ENCODE measurements around the gene RAD51B.

The RAD51B gene

DNA sequence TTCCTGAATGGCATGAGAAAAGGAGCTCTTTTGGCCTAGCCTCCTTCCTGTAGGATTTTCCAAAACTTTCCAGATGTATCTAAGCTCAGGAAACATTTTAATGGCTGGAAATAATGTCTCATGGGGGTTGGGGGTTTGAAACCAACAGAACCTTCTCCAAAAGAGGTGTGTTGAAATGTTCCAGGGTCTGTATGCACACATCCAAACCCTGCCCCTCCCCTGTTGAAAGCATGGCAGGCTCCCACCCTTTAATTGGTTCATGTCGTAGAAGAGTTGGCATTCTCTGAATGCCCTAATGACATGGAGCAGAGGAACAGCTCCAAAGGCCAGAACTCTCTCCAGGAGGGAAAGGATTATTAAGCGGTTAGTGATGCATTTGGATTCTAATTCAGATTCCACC is 620.1 kb downstream of the RAD51B start:
- no peak for DNase-seq (ENCODE audit: low read depth)
- TF ChIP-seq CTCF (IDR thresholded peaks at IDR 0.05; ENCODE audit: insufficient read depth, low read depth, low read length, missing control alignments) = no peak
- no peak overlapping the region for H3K4me3 ChIP-seq (ENCODE audit: low read depth, low read length)

- TF ChIP-seq CTCF (IDR thresholded peaks at IDR 0.05; ENCODE audit: insufficient read depth, low read depth, low read length, missing control alignments) = no peak
- no peak for DNase-seq (ENCODE audit: low read depth)
- H3K4me3 ChIP-seq (ENCODE audit: low read depth, low read length) = no peak overlapping the region
These were observed 621.2 kb downstream of the RAD51B start for GRCh38 chr14:68440820-68441219.

- no peak for DNase-seq (ENCODE audit: low read depth)
- no peak for TF ChIP-seq CTCF (IDR thresholded peaks at IDR 0.05; ENCODE audit: insufficient read depth, low read depth, low read length, missing control alignments)
- H3K4me3 ChIP-seq (ENCODE audit: low read depth, low read length) = no peak overlapping the region
These were observed 622.0 kb downstream of the RAD51B start for GRCh38 chr14:68441542-68441941.

DNA sequence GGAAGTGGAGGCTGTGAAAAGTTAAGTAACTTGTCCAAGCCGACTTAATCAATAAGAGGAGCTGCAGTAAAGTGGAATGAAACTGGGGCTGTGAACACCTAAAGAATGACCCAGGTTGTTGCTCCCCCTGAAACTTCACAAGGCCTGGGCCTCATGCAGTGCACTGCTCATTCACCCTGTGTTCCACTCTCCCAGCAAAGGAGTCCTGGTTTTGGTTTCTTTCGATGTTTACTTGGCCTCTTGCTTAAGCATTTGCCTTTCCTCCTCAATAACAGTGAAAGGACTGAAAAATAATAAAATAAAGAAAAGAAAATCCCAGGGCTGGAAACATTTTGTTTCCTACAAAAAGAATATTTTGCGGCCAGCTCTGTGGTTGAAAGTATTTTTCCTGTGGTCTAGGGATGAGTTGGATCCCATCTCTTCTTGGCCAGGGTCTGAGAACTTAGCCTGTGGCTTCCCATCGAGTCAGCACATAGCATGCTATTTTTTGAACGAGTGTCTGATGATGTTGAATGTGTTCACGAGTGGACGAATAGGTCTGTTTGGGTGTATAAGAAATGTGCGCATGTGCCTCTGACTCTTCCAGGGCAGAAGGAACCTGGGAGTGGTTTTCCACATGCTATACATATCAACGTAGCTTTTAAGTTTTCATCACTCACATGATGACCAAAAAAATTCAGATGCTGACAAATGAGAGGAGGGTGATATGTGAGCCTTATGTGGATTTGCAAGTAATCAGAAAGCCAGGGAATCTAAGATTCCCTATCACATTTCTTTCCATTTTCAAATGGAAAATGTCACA is 623.5 kb downstream of the RAD51B start:
- no peak overlapping the region for H3K4me3 ChIP-seq (ENCODE audit: low read depth, low read length)
- no peak for DNase-seq (ENCODE audit: low read depth)
- TF ChIP-seq CTCF (IDR thresholded peaks at IDR 0.05; ENCODE audit: insufficient read depth, low read depth, low read length, missing control alignments) = no peak

GRCh38 chr14:68444449-68445168 is 625.0 kb downstream of the RAD51B start:
- no peak overlapping the region for H3K4me3 ChIP-seq (ENCODE audit: low read depth, low read length)

More at GRCh38 chr14:68444449-68445168, 625.0 kb downstream of the RAD51B start:
- TF ChIP-seq CTCF (IDR thresholded peaks at IDR 0.05; ENCODE audit: insufficient read depth, low read depth, low read length, missing control alignments) = no peak
- no peak for DNase-seq (ENCODE audit: low read depth)

Measured in GM12865 (cell line).